Sigmoid colon (tissue), 4 donors: ENCODE results near the gene GRM6.

ENCODE experiments used
- CTCF ChIP-seq, 4 experiments: fragments of 450-650 bp in 3 of 4; fragments of 200-600 bp in 1 of 4; IDR thresholded peaks; one replicate each; pipeline ENCODE4 v1.5.1; 2016 to 2019; ENCODE audit warnings: antibody characterized with exemption in 4 of 4, mild to moderate bottlenecking in 3 of 4, moderate library complexity in 2 of 4
- POLR2AphosphoS5 ChIP-seq, 4 donors: sonication (generic); formaldehyde crosslinking; IDR thresholded peaks; one replicate each; pipeline ENCODE4 v1.6.1; 2017; ENCODE audit warnings: antibody characterized with exemption in 4 of 4

- TF ChIP-seq CTCF (IDR thresholded peaks at IDR 0.05) (no peak), POLR2AphosphoS5 (IDR thresholded peaks at IDR 0.05) (no peak)
These were observed 29.6 kb downstream of the GRM6 start for GRCh38 chr5:178965465-178966055.
